Activated CD4-positive, alpha-beta T cell treated with anti-CD3 and anti-CD28 coated beads, Interleukin-2, amount 10 ng/mL, durations not matched to agents 7 days and 5 days (primary cell): ENCODE data around the gene ATP6V0B. TPM values are rescaled to one million over a fixed set of nuclear protein-coding genes. Genes with fewer than 3 reads are reported as not detected.

Experiments used
- CTCF ChIA-PET: fragments of 350-600 bp; sonication (Branson Sonifier 250); formaldehyde crosslinking; loops from one replicate; lab custom pipeline; 2021; ENCODE audit warnings: antibody characterized with exemption; lab: Charles Lee
- POLR2A ChIA-PET: fragments of 350-600 bp; sonication (Branson Sonifier 250); formaldehyde crosslinking; loops from one replicate; lab custom pipeline; 2021; ENCODE audit warnings: antibody characterized with exemption; lab: Charles Lee
- DNase-seq: peaks from one replicate; pipeline ENCODE4 v3.0.0-alpha.2; 2020
- H3K27ac Mint-ChIP-seq: one replicate; pipeline ENCODE4 v1.8.0; 2021; ENCODE audit warnings: mild to moderate bottlenecking, moderate library complexity, mixed read lengths
- H3K27me3 Mint-ChIP-seq: one replicate; pipeline ENCODE4 v1.8.0; 2021; ENCODE audit warnings: mixed read lengths
- H3K36me3 Mint-ChIP-seq: one replicate; pipeline ENCODE4 v1.8.0; 2021; ENCODE audit warnings: low read depth, mixed read lengths
- H3K4me1 Mint-ChIP-seq: one replicate; pipeline ENCODE4 v1.8.0; 2021; ENCODE audit warnings: mixed read lengths
- H3K4me3 Mint-ChIP-seq: one replicate; pipeline ENCODE4 v1.8.0; 2021; ENCODE audit warnings: mild to moderate bottlenecking, moderate library complexity, mixed read lengths
- H3K9me3 Mint-ChIP-seq: one replicate; pipeline ENCODE4 v1.8.0; 2021; ENCODE audit warnings: mixed read lengths
- total RNA-seq, 2 experiments: library from RNA; stranded (reverse); gene quantifications; one replicate each; pipeline ENCODE4 v1.2.3, GENCODE V29; 2021

Gene ATP6V0B
- total RNA-seq, 2 experiments from 2014 or later: 90.1 to 112 TPM

DNA sequence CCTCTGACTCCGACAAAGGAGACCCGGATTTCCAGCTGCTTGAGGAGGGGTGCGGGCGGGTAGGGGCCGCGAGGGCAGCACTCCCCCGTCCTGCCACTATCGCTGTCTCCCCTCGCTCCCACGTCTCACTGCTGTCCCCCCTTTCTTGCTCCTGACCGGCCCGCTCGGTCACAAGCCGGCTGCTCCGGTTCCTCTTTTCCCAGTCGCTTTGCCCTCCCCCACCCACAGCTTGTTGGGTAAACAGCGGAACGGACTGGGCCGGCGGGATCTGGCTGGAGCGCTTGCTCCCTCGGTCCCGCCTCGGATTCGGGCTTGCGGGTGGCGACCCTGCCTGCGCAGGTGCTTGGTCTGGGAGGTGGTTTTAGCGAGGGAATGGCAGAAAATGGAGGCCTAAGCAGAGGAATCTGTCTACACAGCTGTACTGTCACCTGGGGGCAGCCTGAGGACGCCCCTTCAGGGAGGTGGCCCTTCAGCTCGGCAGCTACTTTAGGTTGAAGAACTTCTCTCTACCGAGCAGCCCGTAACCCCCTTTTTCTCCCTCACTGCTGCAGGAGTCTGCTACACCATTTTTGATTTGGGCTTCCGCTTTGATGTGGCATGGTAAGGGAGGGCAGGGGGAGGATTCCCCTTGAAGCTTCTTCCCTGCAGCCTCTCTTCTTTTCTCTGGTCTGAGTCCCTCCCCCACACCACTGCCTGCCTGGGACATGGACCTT lies 645 bp downstream of the ATP6V0B start:
- Mint-ChIP-seq H3K4me3 (peak overlapping the region; percentile 84), H3K4me1 (peaks cover 57% of the 10 kb centered on the region), H3K9me3 (no peaks in the 10 kb centered on the region), H3K27ac (peak overlapping the region; percentile 89), H3K36me3 (peaks cover 42% of the 10 kb centered on the region), H3K27me3 (no peaks in the 10 kb centered on the region)
- DNase-seq: peak; percentile 63
- CTCF ChIA-PET: interaction anchor here (1.0 to 1.6 kb wide), 9 partner anchors 11 to 270 kb away, joined by 3 to 5 read pairs (median 3); no protein-coding TSS in a partner anchor
- POLR2A ChIA-PET: no interaction called here

- no peaks in the 10 kb centered on the region for H3K9me3 Mint-ChIP-seq
- H3K4me1 Mint-ChIP-seq: peaks cover 55% of the 10 kb centered on the region
- CTCF ChIA-PET: interaction anchor here (0.9 to 1.4 kb wide), 6 partner anchors 12 to 72 kb away, joined by 3 to 5 read pairs (median 3); no protein-coding TSS in a partner anchor
- peaks cover 43% of the 10 kb centered on the region for H3K36me3 Mint-ChIP-seq
- H3K27me3 Mint-ChIP-seq: no peaks in the 10 kb centered on the region
- H3K27ac Mint-ChIP-seq: peak overlapping the region; percentile 89
- H3K4me3 Mint-ChIP-seq: peak overlapping the region; percentile 84
- no peak for DNase-seq
- POLR2A ChIA-PET: no interaction called here
These were observed 1.3 kb downstream of the ATP6V0B start for GRCh38 chr1:43976045-43976444.

DNA sequence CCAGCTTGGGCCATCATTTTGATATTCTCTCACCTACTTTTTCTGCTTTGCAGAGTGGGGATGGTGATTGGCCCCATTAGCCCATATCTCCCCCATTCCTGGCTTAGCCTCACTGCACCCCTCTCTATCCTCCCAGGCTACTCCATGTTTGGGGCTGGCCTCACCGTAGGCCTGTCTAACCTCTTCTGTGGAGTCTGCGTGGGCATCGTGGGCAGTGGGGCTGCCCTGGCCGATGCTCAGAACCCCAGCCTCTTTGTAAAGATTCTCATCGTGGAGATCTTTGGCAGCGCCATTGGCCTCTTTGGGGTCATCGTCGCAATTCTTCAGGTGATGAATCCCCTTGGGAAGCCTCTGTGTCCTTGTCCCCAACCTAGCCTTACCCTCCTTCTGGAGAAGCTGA lies 2.1 kb downstream of the ATP6V0B start:
- Mint-ChIP-seq H3K4me3 (peak overlapping the region; percentile 84), H3K27ac (no peak overlapping the region), H3K27me3 (no peaks in the 10 kb centered on the region), H3K9me3 (no peaks in the 10 kb centered on the region), H3K36me3 (peaks cover 43% of the 10 kb centered on the region), H3K4me1 (peaks cover 55% of the 10 kb centered on the region)
- ChIA-PET POLR2A (no interaction called here), CTCF (interaction anchor here (0.9 to 1.5 kb wide), 2 partner anchors 35 to 42 kb away, joined by 3 to 4 read pairs; no protein-coding TSS in a partner anchor)
- DNase-seq: no peak

DNA sequence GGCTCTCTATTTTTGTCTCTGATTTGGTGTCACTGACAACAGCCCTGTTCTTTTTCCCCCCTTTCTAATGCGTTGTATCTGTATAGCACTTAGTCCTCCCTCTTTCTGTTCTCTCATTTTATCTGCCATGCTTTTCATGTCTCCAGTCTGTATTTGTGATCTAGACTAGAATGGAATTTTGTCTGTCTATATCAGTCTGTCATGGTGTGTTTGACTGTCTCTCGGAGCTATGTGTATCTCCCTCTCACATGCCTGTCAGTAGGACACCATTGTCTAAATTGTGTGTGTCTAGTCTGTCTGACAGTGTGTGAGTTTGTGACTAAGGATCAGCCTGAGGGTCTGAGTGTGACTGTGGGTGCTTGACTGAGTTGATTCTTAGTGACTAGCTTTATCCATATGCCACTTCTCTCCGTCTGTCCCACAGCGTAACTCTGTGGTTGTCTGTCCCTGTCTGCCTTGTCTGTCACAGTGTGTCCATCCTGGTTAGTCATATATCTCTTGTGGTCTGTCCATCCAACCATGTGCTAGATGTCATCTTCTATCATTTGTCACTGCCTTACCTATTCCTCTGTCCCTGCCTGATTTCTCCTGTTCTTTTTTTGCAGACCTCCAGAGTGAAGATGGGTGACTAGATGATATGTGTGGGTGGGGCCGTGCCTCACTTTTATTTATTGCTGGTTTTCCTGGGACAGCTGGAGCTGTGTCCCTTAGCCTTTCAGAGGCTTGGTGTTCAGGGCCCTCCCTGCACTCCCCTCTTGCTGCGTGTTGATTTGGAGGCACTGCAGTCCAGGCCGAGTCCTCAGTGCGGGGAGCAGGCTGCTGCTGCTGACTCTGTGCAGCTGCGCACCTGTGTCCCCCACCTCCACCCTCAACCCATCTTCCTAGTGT lies 2.9 kb downstream of the ATP6V0B start:
- no peak overlapping the region for H3K27ac Mint-ChIP-seq

GRCh38 chr1:43978264-43978550 lies 3.4 kb downstream of the ATP6V0B start:
- peak overlapping the region; percentile 74 for H3K4me3 Mint-ChIP-seq
- ChIA-PET CTCF (interaction anchor here (1.5 kb wide), 1 partner anchor 44 kb away, joined by 4 read pairs; no protein-coding TSS in a partner anchor), POLR2A (no interaction called here)
- peaks cover 53% of the 10 kb centered on the region for H3K4me1 Mint-ChIP-seq
- no peak overlapping the region for H3K27ac Mint-ChIP-seq
- no peak for DNase-seq
- peaks cover 35% of the 10 kb centered on the region for H3K36me3 Mint-ChIP-seq
- H3K9me3 Mint-ChIP-seq: no peaks in the 10 kb centered on the region
- H3K27me3 Mint-ChIP-seq: no peaks in the 10 kb centered on the region

More for the DNA sequence above, 2.9 kb downstream of the ATP6V0B start:
- CTCF ChIA-PET: interaction anchor here (1.5 kb wide), 1 partner anchor 43 kb away, joined by 4 read pairs; no protein-coding TSS in a partner anchor
- H3K27me3 Mint-ChIP-seq: no peaks in the 10 kb centered on the region
- POLR2A ChIA-PET: no interaction called here
- no peak for DNase-seq
- H3K4me3 Mint-ChIP-seq: peak overlapping the region; percentile 84
- no peaks in the 10 kb centered on the region for H3K9me3 Mint-ChIP-seq
- peaks cover 55% of the 10 kb centered on the region for H3K4me1 Mint-ChIP-seq
- peaks cover 39% of the 10 kb centered on the region for H3K36me3 Mint-ChIP-seq

- Mint-ChIP-seq H3K4me1 (peaks cover 48% of the 10 kb centered on the region), H3K9me3 (no peaks in the 10 kb centered on the region), H3K36me3 (peaks cover 30% of the 10 kb centered on the region), H3K4me3 (peak within 1 kb of the TSS; percentile 80), H3K27ac (peak within 1 kb of the TSS; percentile 72), H3K27me3 (no peaks in the 10 kb centered on the region)
- DNase-seq: peak; percentile 32
- ChIA-PET CTCF (interaction anchor here (0.5 to 1.5 kb wide), 2 partner anchors 16 to 44 kb away, joined by 3 to 4 read pairs; no protein-coding TSS in a partner anchor), POLR2A (no interaction called here)
These were observed 3.9 kb downstream of the ATP6V0B start, which contains the start of gene B4GALT2 for GRCh38 chr1:43978551-43979260. TSS of gene B4GALT2 (plus strand) at chr1:43979210. CDS start at chr1:43981161, 1,951 bp downstream.

DNA sequence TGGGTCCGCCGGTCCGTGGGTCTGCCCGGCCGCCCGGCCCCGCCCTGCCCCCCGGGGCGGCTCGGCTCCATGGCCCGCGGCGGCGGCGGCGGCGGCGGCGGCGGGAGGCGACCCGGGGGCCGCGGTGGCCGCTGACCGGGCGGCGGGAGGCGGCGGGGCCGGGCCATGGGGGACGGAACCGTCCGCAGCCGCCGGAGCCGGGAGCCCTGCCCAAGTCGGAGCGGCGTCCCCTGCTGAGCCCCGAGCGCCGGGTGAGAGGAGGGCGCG lies 4.4 kb downstream of the ATP6V0B start:
- no peak overlapping the region for H3K27ac Mint-ChIP-seq
- CTCF ChIA-PET: interaction anchor here (1.1 kb wide), 1 partner anchor 30 kb away, joined by 3 read pairs; no protein-coding TSS in a partner anchor
- no peak for DNase-seq
- H3K9me3 Mint-ChIP-seq: no peaks in the 10 kb centered on the region
- no peak overlapping the region for H3K4me3 Mint-ChIP-seq
- peaks cover 28% of the 10 kb centered on the region for H3K36me3 Mint-ChIP-seq
- POLR2A ChIA-PET: no interaction called here
- no peaks in the 10 kb centered on the region for H3K27me3 Mint-ChIP-seq
- peaks cover 43% of the 10 kb centered on the region for H3K4me1 Mint-ChIP-seq

DNA sequence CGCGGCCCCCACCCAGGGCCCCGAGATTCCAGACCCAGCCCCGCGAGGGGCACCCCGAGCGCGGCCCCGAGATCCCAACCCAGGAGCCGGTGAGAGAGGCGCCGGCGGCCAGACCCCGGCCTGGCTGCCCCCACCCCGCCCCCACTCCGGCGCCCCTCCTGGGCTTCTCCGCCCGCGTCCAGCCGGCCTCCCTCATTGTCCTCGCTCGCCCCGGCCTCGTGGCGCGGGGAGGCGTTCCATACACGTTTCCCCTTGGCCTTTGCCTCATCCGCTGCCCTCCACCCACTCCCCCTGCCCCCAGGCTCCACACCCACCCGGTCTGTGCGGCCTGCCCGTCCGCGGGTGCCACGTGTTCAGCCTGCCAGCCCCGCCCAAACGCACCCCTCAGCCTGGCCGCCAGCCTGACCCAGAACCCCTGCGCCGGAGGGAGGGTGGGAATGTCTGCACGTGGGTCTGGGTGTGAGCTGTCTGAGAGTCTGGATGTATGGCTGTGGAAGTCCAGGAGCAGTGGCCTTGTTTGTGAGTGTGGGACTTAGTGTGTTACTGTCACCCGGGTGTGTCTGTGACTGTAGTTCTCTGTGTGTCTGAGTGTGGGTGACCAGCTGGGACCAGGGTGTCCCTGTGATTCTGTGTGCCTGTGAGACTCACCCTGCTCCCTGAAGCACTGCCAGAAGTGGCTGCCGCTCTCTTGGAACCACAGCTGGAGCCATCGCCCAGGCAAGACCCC lies 4.9 kb downstream of the ATP6V0B start:
- peaks cover 27% of the 10 kb centered on the region for H3K36me3 Mint-ChIP-seq
- peak overlapping the region; percentile 72 for H3K27ac Mint-ChIP-seq

DNA sequence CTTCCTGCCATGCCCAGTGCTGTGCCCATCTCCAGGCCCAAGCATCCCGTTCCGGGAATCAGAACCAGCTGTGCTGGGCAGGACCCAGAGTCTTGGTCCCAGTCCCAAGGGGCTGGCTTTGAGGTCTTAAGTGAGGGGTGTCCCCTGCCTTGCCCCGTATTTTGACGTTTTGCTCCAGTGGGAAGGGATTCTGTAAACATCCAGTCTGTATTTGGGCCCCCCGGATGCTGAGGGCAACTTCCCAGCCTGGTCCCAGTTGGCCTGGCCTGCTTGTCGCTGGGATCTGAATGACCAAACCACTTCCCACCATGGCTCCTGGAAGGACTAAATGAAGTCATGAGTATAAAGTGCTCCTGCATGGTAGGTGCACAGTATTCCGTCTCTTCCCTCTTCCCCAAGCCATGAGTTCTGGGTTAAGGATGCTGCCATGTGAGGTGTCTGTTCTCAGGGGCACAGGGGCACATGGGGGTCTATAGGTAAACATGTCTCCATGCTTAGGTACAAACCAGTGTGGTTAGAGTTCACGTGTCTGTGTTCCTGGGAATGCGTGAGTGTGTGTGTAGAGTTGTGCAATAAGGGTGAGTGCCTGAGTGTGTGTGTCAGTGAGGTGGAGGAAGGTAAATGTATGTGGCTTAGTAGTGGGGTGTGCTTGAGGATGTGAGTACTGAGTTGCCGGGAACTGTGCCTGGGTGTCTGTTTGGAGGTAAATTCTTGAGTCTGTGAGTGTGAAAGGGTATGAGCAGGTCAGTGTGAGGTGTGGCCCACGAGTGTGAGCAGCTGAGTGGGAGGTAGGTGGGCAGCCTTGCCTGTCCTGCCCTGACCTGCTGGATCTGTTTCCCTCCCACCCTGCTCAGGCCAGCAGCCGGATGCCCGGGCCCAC lies 5.7 kb downstream of the ATP6V0B start:
- POLR2A ChIA-PET: no interaction called here
- CTCF ChIA-PET: interaction anchor here (1.1 kb wide), 2 partner anchors 32 to 33 kb away, joined by 3 read pairs; partner anchors contain the start of gene IPO13
- Mint-ChIP-seq H3K4me3 (peak overlapping the region; percentile 80), H3K9me3 (no peaks in the 10 kb centered on the region), H3K27me3 (no peaks in the 10 kb centered on the region), H3K4me1 (peaks cover 41% of the 10 kb centered on the region), H3K27ac (peak overlapping the region; percentile 63), H3K36me3 (peaks cover 27% of the 10 kb centered on the region)
- no peak for DNase-seq

More for the DNA sequence above, 4.9 kb downstream of the ATP6V0B start:
- peak overlapping the region; percentile 80 for H3K4me3 Mint-ChIP-seq
- DNase-seq: peak; percentile 25
- peaks cover 41% of the 10 kb centered on the region for H3K4me1 Mint-ChIP-seq
- ChIA-PET CTCF (interaction anchor here (1.1 kb wide), 2 partner anchors 31 to 33 kb away, joined by 3 read pairs; partner anchors contain the start of gene IPO13), POLR2A (no interaction called here)
- no peaks in the 10 kb centered on the region for H3K27me3 Mint-ChIP-seq
- no peaks in the 10 kb centered on the region for H3K9me3 Mint-ChIP-seq

- ChIA-PET CTCF (no interaction called here), POLR2A (no interaction called here)
- H3K9me3 Mint-ChIP-seq: no peaks in the 10 kb centered on the region
- no peaks in the 10 kb centered on the region for H3K27me3 Mint-ChIP-seq
- no peak overlapping the region for H3K4me3 Mint-ChIP-seq
- H3K27ac Mint-ChIP-seq: no peak overlapping the region
- H3K36me3 Mint-ChIP-seq: peaks cover 24% of the 10 kb centered on the region
- no peak for DNase-seq
- peaks cover 36% of the 10 kb centered on the region for H3K4me1 Mint-ChIP-seq
These were observed 6.4 kb downstream of the ATP6V0B start for GRCh38 chr1:43981135-43981491.

- POLR2A ChIA-PET: no interaction called here
- H3K27ac Mint-ChIP-seq: no peak overlapping the region
- peaks cover 31% of the 10 kb centered on the region for H3K4me1 Mint-ChIP-seq
- CTCF ChIA-PET: no interaction called here
- H3K36me3 Mint-ChIP-seq: peaks cover 20% of the 10 kb centered on the region
- H3K9me3 Mint-ChIP-seq: no peaks in the 10 kb centered on the region
- DNase-seq: no peak
- H3K27me3 Mint-ChIP-seq: no peaks in the 10 kb centered on the region
- H3K4me3 Mint-ChIP-seq: no peak overlapping the region
These were observed 6.9 kb downstream of the ATP6V0B start for GRCh38 chr1:43981636-43982035.
